Stimulated activated CD4-positive, alpha-beta T cell treated with anti-CD3 and anti-CD28 coated beads, Interleukin-2, amount 100 ng/mL, for 48 hours (primary cell): ENCODE measurements around the gene GNB2.
"Not testable (repeated sequence)": the region's sequence is repeated elsewhere in the genome, so short reads cannot be mapped to it uniquely, and the experiment has no call there.

ENCODE experiments used
- DNase-seq, 2 donors: peaks; one replicate each; pipeline ENCODE4 v3.0.0-alpha.2; 2020

The GNB2 gene

DNA sequence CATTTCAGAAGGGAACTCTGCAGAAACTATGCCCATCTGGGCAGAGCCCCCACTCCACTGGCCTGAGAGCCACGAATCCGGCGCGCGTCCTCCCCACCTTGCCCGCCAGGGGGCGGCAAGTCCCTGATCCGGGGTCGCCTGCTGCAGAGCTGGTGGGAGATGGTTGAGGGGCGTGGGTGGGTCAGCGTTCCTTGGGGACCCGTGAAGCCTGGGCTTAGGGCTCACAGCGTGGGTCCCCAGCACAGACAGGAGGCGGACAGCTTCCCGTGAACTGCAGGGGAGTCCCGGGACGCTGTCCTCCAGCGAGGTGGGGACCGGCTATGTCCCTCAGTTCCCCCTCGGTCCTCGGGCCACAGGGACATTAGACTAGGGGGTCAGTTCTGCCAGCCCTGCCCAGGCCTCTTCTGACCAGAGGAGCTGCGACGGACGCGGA is 31.8 kb downstream of the GNB2 start:
- DNase-seq: peak; percentile 83 to 89

DNA sequence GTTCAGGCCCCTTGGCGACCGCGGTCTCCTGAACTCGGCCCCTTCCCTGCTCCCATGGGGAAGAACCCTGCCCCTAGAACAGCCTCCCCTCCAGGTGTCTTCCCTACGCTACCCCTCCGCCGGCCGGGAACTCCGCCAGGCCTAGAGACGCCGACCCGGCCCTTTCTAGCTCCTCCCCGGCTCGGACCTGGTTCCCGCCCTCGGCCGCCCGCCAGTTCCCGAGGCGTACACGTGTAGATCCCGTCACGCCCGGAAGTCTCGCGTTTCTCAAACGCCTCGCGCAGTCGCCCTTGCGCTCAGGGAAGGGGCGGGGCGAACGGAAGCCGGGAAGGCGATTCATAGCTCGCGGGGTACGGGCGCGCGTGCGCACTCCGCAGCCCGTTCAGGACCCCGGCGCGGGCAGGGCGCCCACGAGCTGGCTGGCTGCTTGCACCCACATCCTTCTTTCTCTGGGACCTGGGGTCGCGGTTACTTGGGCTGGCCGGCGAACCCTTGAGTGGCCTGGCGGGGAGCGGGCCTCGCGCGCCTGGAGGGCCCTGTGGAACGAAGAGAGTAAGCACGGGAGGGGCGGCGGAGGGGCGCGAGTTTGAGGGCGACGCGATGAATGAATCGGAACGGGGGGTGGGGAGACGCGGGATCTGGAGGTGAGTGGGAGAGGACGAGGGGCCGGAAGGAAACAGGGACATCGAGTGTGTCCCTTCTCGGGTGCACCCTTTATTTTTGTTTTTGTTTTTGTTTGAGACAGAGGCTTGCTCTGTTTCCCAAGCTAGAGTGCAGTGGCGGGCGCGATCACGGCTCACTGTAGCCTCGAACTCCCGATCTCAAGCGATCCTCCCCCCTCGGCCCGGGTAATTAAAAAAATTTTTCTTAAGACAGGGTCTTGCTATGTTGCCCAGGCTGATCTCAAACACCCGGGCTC is 32.5 kb downstream of the GNB2 start, which contains the start of gene POP7:
POP7 (plus strand) TSS at position 369 of the 919 bp plus-strand sequence. CDS start 710 bp downstream, outside the sequence.
- peak; percentile 98 for DNase-seq

DNA sequence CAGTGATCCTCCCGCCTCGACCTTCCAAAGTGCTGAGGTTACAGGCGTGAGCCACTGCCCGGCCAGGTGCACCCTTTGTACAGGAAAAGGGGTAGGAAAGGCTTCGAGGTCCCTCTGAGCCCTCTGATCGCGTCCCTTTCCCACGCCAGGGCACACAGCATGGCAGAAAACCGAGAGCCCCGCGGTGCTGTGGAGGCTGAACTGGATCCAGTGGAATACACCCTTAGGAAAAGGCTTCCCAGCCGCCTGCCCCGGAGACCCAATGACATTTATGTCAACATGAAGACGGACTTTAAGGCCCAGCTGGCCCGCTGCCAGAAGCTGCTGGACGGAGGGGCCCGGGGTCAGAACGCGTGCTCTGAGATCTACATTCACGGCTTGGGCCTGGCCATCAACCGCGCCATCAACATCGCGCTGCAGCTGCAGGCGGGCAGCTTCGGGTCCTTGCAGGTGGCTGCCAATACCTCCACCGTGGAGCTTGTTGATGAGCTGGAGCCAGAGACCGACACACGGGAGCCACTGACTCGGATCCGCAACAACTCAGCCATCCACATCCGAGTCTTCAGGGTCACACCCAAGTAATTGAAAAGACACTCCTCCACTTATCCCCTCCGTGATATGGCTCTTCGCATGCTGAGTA is 33.3 kb downstream of the GNB2 start:
- DNase-seq: no peak

- no peak for DNase-seq
Measured at GRCh38 chr7:100708395-100708794, 34.9 kb downstream of the GNB2 start.

DNA sequence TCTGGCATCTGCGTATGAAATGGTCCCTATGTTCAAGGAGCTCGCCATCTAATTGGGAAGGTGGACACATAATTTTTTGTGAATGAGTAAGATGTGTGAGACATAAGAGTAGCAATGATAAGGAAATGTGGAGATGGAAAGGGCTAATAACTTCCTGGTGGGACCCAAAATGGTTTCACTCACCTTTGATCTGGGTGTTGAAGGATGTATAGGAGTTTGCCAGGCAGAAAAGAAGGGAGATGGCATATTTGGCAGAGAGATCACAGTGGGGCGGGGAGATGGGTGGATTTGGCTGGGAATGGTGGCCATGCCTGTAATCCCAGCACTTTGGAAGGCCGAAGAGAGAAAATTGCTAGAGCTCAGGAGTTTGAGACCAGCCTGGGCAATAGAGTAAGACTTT is 36.9 kb downstream of the GNB2 start:
- no peak for DNase-seq

DNA sequence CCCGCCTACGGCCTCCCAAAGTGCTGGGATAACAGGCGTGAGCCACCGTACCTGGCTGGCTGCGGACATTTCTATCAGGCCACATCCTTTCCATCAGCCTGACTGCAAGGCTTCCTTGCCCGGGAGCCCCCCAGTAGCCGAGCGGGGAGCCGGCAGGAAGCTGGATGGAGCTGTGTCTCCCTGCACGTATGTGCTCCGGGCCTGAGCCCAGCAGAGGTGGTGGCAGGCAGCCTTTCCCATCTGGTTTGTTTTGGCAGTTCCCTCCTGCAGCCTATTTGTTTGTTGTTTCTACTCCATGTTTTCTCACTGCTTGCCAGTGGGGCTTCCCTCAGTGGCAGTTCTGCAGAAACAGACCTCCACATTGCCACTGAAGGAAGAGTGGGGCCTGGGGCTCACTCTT is 37.8 kb downstream of the GNB2 start:
- no peak for DNase-seq

GRCh38 chr7:100714725-100715124 is 41.2 kb downstream of the GNB2 start:
- no peak for DNase-seq

- DNase-seq: not testable (repeated sequence)
Measured at GRCh38 chr7:100717073-100717472, 43.5 kb downstream of the GNB2 start.

GRCh38 chr7:100719523-100720278 is 46.2 kb downstream of the GNB2 start:
- no peak for DNase-seq

DNA sequence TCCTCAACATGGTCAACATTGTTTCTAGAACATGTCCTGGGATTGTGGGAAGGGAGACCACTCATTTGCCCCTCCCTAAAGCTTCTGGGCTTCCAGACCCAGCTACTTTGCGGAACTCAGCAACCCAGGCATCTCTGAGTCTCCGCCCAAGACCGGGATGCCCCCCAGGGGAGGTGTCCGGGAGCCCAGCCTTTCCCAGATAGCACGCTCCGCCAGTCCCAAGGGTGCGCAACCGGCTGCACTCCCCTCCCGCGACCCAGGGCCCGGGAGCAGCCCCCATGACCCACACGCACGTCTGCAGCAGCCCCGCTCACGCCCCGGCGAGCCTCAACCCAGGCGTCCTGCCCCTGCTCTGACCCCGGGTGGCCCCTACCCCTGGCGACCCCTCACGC is 46.7 kb downstream of the GNB2 start, which contains the start of gene EPO:
EPO (plus strand) TSS at position 190 of the 392 bp plus-strand sequence. CDS start 513 bp downstream, outside the sequence.
- DNase-seq: no peak

DNA sequence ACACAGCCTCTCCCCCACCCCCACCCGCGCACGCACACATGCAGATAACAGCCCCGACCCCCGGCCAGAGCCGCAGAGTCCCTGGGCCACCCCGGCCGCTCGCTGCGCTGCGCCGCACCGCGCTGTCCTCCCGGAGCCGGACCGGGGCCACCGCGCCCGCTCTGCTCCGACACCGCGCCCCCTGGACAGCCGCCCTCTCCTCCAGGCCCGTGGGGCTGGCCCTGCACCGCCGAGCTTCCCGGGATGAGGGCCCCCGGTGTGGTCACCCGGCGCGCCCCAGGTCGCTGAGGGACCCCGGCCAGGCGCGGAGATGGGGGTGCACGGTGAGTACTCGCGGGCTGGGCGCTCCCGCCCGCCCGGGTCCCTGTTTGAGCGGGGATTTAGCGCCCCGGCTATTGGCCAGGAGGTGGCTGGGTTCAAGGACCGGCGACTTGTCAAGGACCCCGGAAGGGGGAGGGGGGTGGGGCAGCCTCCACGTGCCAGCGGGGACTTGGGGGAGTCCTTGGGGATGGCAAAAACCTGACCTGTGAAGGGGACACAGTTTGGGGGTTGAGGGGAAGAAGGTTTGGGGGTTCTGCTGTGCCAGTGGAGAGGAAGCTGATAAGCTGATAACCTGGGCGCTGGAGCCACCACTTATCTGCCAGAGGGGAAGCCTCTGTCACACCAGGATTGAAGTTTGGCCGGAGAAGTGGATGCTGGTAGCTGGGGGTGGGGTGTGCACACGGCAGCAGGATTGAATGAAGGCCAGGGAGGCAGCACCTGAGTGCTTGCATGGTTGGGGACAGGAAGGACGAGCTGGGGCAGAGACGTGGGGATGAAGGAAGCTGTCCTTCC is 47.3 kb downstream of the GNB2 start:
- DNase-seq: no peak

DNA sequence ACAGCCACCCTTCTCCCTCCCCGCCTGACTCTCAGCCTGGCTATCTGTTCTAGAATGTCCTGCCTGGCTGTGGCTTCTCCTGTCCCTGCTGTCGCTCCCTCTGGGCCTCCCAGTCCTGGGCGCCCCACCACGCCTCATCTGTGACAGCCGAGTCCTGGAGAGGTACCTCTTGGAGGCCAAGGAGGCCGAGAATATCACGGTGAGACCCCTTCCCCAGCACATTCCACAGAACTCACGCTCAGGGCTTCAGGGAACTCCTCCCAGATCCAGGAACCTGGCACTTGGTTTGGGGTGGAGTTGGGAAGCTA is 47.9 kb downstream of the GNB2 start:
- no peak for DNase-seq

- no peak for DNase-seq
Measured at GRCh38 chr7:100722480-100723212, 49.1 kb downstream of the GNB2 start.

- no peak for DNase-seq
Measured at GRCh38 chr7:100723732-100724275, 50.3 kb downstream of the GNB2 start.

GRCh38 chr7:100724364-100724763 is 50.8 kb downstream of the GNB2 start:
- DNase-seq: not testable (repeated sequence)

- DNase-seq: no peak
Measured at GRCh38 chr7:100726996-100727761, 53.6 kb downstream of the GNB2 start.

DNA sequence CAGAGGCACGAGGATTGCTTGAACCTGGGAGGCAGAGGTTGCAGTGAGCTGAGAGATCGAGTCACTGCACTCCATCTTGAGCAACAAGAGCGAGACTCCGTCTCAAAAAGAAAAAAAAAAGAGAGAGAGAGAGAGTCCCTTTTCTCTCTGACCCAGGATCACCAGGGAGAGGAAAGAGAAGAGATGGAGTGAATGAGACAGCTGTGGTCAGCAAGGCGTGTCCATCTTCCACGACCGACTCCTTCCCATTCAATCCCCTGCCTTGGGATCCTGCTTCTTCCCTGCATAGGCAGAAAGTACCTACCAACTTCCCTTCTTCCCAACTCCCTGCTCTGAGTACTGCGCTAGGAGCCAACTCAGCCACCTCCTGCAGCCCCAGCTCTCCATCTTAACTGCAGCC is 54.7 kb downstream of the GNB2 start:
- DNase-seq: no peak
